Pancreas (tissue), 10 donors: Measurements from ENCODE around the gene MUC21. TPM values are rescaled to one million over a fixed set of nuclear protein-coding genes. Genes with fewer than 3 reads are reported as not detected.

Experiments used
- ATAC-seq, 4 donors: fragments of 200-7000 bp; cut with Tn5 transposase; one replicate each; pipeline versions ENCODE4 v1.8.0 to v1.9.1; 2020; ENCODE audit warnings: mild to moderate bottlenecking in 4 of 4, moderate library complexity in 4 of 4
- DNase-seq, 6 donors: peaks; one replicate each; pipeline ENCODE4 v3.0.0-alpha.2; 2020
- FAIRE-seq: peaks from 2 replicates; lab custom pipeline; 2012; peaks lifted over from hg19 to GRCh38; lab: Jason Lieb, UNC
- H3K27ac ChIP-seq, 4 donors: fragments of 200-600 bp; sonication (generic); 1 replicate in 3 of 4; 2 replicates in 1 of 4; pipeline versions ENCODE4 v1.5.0 to v1.8.0; 2020
- H3K27me3 ChIP-seq, 4 donors: fragments of 200-600 bp; one replicate each; pipeline ENCODE4 v1.8.0; 2021
- H3K36me3 ChIP-seq, 3 donors: fragments of 200-600 bp; sonication (generic) in 1 of 3; one replicate each; pipeline versions ENCODE4 v1.5.0 to v1.8.0; 2020 to 2021
- H3K4me1 ChIP-seq, 3 donors: fragments of 200-600 bp; one replicate each; pipeline ENCODE4 v1.8.0; 2021
- H3K4me3 ChIP-seq, 4 donors: fragments of 200-600 bp; sonication (generic) in 2 of 4; one replicate each; pipeline versions ENCODE4 v1.5.0 to v1.8.0; 2020 to 2021
- H3K9me3 ChIP-seq, 4 donors: fragments of 200-600 bp; one replicate each; pipeline ENCODE4 v1.8.0; 2021
- CTCF ChIP-seq, 4 donors: fragments of 200-600 bp; sonication (generic) in 3 of 4; IDR thresholded peaks; one replicate each; pipeline versions ENCODE4 v1.5.0 to v1.8.0; 2021; ENCODE audit warnings: antibody characterized with exemption in 4 of 4
- WGBS, 2 donors: extraction: QIAGEN DNeasy Blood & Tissue Kit; methylation state at CpG; one replicate each; pipeline ENCODE4 v1.1.7; 2013; 5-methylcytosine and 5-hydroxymethylcytosine counted together
- intact Hi-C, 3 donors: fragments of 100-400 bp; cut with DNase I; formaldehyde crosslinking; loops; one replicate each; pipeline versions ENCODE4 v1.11.1 to v1.14.2; 2022
- polyA plus RNA-seq, 2 donors: library from polyadenylated mRNA; stranded (reverse); fragments of 200-250 nt; gene quantifications; one replicate each; pipeline ENCODE4 v1.2.3, GENCODE V29; 2013
- total RNA-seq, 6 donors: library from RNA; stranded (reverse); fragmentation: NEBNext Ultra II Directional in 4 of 6; extraction: Animal tissue kit (Norgen Biotek cat#: 25700) in 4 of 6; gene quantifications; one replicate each; pipeline versions ENCODE4 v1.2.1 to v1.2.4, GENCODE V29; 2021 to 2023
- donor health status: healthy with polysubstance abuse.
- donor health status: DM: no; HTN: no; CAD: no; lungs with moderate emphysema.
- donor health status: DM: no; HTN: no; CAD: no.
- donor health status: control.
- donor health status: control.
- donor health status: Bipolar disorder and iron deficiency.
- donor health status: DM: yes; HTN: yes; CAD: no.
- donor health status: DM: no; HTN: no; CAD: no.
- donor health status: DM: no; HTN: no; CAD: no.
- donor health status: DM: yes; HTN: yes; CAD: no.

Gene MUC21
- total and polyA plus RNA-seq, 8 donors = 0.07 to 0.23 TPM; not detected in 6

GRCh38 chr6:30948811-30949210 lies 34.7 kb upstream of the MUC21 start:
- WGBS, 2 donors = 90 to 93% methylated on average over 6 of the region's 6 CpGs
- no peaks in the 10 kb centered on the region for H3K4me1 ChIP-seq
- intact Hi-C loops = no loop called here
- ATAC-seq (no peak), FAIRE-seq (no peak), DNase-seq (no peak)
- H3K36me3 ChIP-seq = no peaks in the 10 kb centered on the region
- no peak for TF ChIP-seq CTCF (IDR thresholded peaks at IDR 0.05)
- H3K27ac ChIP-seq = no peak overlapping the region
- no peaks in the 10 kb centered on the region for H3K27me3 ChIP-seq
- H3K9me3 ChIP-seq = no peaks in the 10 kb centered on the region
- no peak overlapping the region for H3K4me3 ChIP-seq

- 78 to 83% methylated on average over 5 of the region's 5 CpGs for WGBS, 2 donors
- Histone ChIP-seq H3K9me3 (no peaks in the 10 kb centered on the region), H3K4me1 (peaks cover 0 to 3% (median 0%) of the 10 kb centered on the region in 3 donors), H3K4me3 (no peak overlapping the region), H3K36me3 (no peaks in the 10 kb centered on the region), H3K27ac (no peak overlapping the region), H3K27me3 (no peaks in the 10 kb centered on the region)
- intact Hi-C loops = no loop called here
- no peak for DNase-seq
- no peak for FAIRE-seq
- ATAC-seq = no peak
- no peak for TF ChIP-seq CTCF (IDR thresholded peaks at IDR 0.05)
These were observed 31.5 kb upstream of the MUC21 start for GRCh38 chr6:30951907-30952469.

GRCh38 chr6:30954631-30955366 lies 28.7 kb upstream of the MUC21 start:
- no peak for FAIRE-seq

GRCh38 chr6:30955367-30956042 lies 28.0 kb upstream of the MUC21 start:
- Histone ChIP-seq H3K36me3 (no peaks in the 10 kb centered on the region), H3K9me3 (no peaks in the 10 kb centered on the region), H3K27me3 (peaks cover 0 to 4% (median 0%) of the 10 kb centered on the region in 4 donors), H3K27ac (no peak overlapping the region), H3K4me1 (peaks cover 0 to 3% (median 0%) of the 10 kb centered on the region in 3 donors), H3K4me3 (peak overlapping the region; percentile 4 to 45 (median 20))
- WGBS, 2 donors = 13 to 17% methylated on average over 41 to 46 of the region's 46 CpGs
- TF ChIP-seq CTCF (IDR thresholded peaks at IDR 0.05) = no peak
- DNase-seq (peak in 5 of 6 donors; percentile 54 to 81 (median 72)), ATAC-seq (peak; percentile 84 to 94 (median 90)), FAIRE-seq (no peak)
- intact Hi-C loops = no loop called here

More at GRCh38 chr6:30954631-30955366, 28.7 kb upstream of the MUC21 start:
- no peaks in the 10 kb centered on the region for H3K9me3 ChIP-seq
- H3K36me3 ChIP-seq = no peaks in the 10 kb centered on the region
- 57 to 69% methylated on average over 9 of the region's 9 CpGs for WGBS, 2 donors
- ATAC-seq = peak; percentile 30 to 47 (median 38)
- no peak overlapping the region for H3K27ac ChIP-seq
- TF ChIP-seq CTCF (IDR thresholded peaks at IDR 0.05) = no peak
- DNase-seq = no peak
- intact Hi-C loops = no loop called here
- peak overlapping the region; percentile 4 to 45 (median 20) for H3K4me3 ChIP-seq
- H3K4me1 ChIP-seq = peaks cover 0 to 3% (median 0%) of the 10 kb centered on the region in 3 donors
- H3K27me3 ChIP-seq = peaks cover 0 to 4% (median 0%) of the 10 kb centered on the region in 4 donors
